Endothelial cell of umbilical vein (primary cell): ENCODE measurements around the gene CABLES1.

Experiments used
- GATA2 ChIP-seq: IDR thresholded peaks from 2 replicates; pipeline ENCODE4 v1.7.0; 2011; ENCODE audit warnings: low read depth, mild to moderate bottlenecking, moderate library complexity, mixed read lengths, low read length; ENCODE audit not compliant: insufficient read length, insufficient read depth
- POLR2A ChIP-seq: IDR thresholded peaks from 2 replicates; pipeline ENCODE4 v1.6.1; 2012; ENCODE audit warnings: low read depth, mild to moderate bottlenecking, control low read depth, low read length
- POLR2AphosphoS5 ChIP-seq: IDR thresholded peaks from 2 replicates; pipeline ENCODE4 v1.6.1; 2012; ENCODE audit warnings: low read depth, mild to moderate bottlenecking, control low read depth, low read length, moderate library complexity; ENCODE audit not compliant: insufficient read depth
- TF ChIP-seq, protein P1 (sequence below), 2 donors: IDR thresholded peaks; 1 replicate in 1 of 2; 2 replicates in 1 of 2; pipeline ENCODE4 v1.5.1; 2011; ENCODE audit warnings: low read length in 2 of 2, mild to moderate bottlenecking in 2 of 2, moderate library complexity in 2 of 2, control low read depth in 1 of 2, inconsistent platforms in 1 of 2, low read depth in 1 of 2; ENCODE audit not compliant: insufficient read depth in 1 of 2; ENCODE audit errors: extremely low read depth in 1 of 2

DNA sequence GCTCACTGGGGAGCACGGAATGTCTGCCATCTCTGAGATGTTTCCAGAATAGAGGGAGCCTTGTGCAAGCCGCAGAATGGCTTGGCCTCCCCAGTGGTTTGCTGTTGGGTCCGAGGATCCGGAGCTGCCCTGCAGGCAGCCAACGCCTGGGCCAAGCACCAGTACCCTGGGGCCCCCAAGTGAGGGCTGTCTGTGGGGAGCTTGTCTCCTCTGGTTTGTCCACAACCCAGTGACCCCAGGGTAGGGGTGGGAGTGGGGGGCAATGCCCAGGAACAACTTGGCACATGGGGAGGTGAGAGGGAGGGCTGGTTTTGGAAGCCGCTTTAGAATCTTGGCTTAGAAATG, 147.1 kb downstream of the CABLES1 start:
- no peak for TF ChIP-seq POLR2A
- TF ChIP-seq, protein P1, sequence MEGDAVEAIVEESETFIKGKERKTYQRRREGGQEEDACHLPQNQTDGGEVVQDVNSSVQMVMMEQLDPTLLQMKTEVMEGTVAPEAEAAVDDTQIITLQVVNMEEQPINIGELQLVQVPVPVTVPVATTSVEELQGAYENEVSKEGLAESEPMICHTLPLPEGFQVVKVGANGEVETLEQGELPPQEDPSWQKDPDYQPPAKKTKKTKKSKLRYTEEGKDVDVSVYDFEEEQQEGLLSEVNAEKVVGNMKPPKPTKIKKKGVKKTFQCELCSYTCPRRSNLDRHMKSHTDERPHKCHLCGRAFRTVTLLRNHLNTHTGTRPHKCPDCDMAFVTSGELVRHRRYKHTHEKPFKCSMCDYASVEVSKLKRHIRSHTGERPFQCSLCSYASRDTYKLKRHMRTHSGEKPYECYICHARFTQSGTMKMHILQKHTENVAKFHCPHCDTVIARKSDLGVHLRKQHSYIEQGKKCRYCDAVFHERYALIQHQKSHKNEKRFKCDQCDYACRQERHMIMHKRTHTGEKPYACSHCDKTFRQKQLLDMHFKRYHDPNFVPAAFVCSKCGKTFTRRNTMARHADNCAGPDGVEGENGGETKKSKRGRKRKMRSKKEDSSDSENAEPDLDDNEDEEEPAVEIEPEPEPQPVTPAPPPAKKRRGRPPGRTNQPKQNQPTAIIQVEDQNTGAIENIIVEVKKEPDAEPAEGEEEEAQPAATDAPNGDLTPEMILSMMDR (IDR thresholded peaks at IDR 0.05; ENCODE audit: extremely low read depth in 1 of 2, insufficient read depth in 1 of 2, low read depth in 1 of 2, low read length in 2 of 2), result no peak
- TF ChIP-seq POLR2AphosphoS5, result no peak
- no peak for TF ChIP-seq GATA2
